ENCODE measurements around the gene CBR3. TPM values are rescaled to one million over a fixed set of nuclear protein-coding genes. Genes with fewer than 3 reads are reported as not detected.

The CBR3 gene
- total and polyA plus RNA-seq, 2 of the 4 experiments (the other 2 are of a cell fraction) = 13.4 to 15.4 TPM

DNA sequence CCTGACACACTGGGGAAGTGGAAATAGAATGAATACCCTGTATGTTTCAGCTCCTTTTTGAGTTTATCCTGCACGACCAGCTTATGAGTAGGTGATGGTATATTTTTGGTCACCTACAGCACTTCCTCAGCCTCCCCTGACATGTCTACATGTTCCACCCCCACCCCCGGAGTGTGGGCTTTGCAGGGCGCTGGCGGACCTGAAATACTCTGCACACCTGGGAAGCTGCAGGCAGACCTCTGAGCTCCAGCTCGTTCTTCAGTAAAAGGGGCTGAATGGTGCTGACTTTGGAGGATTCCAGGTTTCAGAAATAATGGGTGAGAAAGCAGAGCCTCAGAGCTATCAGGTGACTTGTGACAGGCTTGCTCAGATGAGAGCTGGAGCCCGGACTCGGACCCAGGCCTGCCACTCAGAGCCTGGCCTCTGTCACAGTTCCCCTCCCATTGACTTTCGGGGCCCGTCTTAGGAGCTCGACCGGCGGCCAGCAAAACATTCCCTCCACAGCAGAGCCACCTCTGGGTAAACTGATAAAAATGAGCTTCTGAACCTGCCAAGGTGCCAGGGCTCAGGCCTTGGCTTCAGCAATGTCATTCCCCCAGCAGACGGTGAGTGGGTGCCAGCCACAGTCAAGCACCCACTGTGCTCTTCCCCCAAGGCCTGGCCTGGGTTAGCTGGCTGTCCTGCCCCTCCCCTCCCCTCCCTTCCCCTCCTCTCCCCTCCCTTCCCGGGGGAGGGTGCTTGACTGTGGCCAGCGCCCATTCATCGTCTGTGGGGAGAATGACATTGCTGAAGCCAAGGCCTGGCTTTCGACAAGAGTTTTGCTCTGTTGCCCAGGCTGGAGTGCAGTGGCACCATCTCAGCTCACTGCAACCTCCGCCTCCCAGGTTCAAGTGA lies 51.9 kb downstream of the CBR3 start:
- Histone ChIP-seq H3K9me3 (ENCODE audit: control insufficient read depth, insufficient read depth, low read length) (no peaks in the 10 kb centered on the region), H3K4me2 (ENCODE audit: low read depth, low read length) (no peak overlapping the region), H2AFZ (replicated peaks; ENCODE audit: low read length, poor library complexity) (no peak overlapping the region), H4K5ac (ENCODE audit: low read depth, low read length) (no peak overlapping the region), H4K91ac (ENCODE audit: insufficient read depth, low read depth, low read length) (no peak overlapping the region), H3K14ac (replicated peaks; ENCODE audit: low read depth, low read length) (no peak overlapping the region), H3K4ac (ENCODE audit: low read depth, low read length) (no peak overlapping the region), H2BK20ac (ENCODE audit: low read depth, low read length) (no peak overlapping the region), H3K27me3 (ENCODE audit: control insufficient read depth, insufficient read depth, low read length) (no peaks in the 10 kb centered on the region), H3K23ac (ENCODE audit: low read depth, low read length) (no peak overlapping the region), H3K27ac (ENCODE audit: insufficient read depth, low read length) (no peak overlapping the region), H4K8ac (ENCODE audit: low read depth in 2 of 2, low read length in 2 of 2) (no peak overlapping the region), H3K4me3 (ENCODE audit: insufficient read depth, low read depth, low read length) (no peak overlapping the region), H3K18ac (ENCODE audit: low read depth, low read length) (no peak overlapping the region), H3K36me3 (ENCODE audit: control insufficient read depth, insufficient read depth, low read length) (no peaks in the 10 kb centered on the region; the same call in 1 of the 2 replicates), H2AK9ac (replicated peaks; ENCODE audit: low read depth, low read length, poor library complexity) (no peak overlapping the region), H3K79me1 (ENCODE audit: low read depth in 1 of 2, low read length in 2 of 2) (peaks cover 6 to 29% of the 10 kb centered on the region in 2 experiments), H2BK120ac (ENCODE audit: low read depth, low read length) (no peak overlapping the region), H2BK5ac (ENCODE audit: low read depth, low read length, poor library complexity, severe bottlenecking) (no peak overlapping the region), H3K4me1 (ENCODE audit: control insufficient read depth, insufficient read depth, low read length) (peaks cover 6% of the 10 kb centered on the region), H3K56ac (ENCODE audit: extremely low read depth, insufficient read depth, low read length) (no peak overlapping the region), H3K9me1 (ENCODE audit: insufficient read depth, low read length) (peaks cover 14% of the 10 kb centered on the region; the same call in 1 of the 2 replicates), H3K9ac (ENCODE audit: low read depth, low read length) (no peak overlapping the region), H4K20me1 (ENCODE audit: insufficient read depth, low read length) (no peaks in the 10 kb centered on the region), H2BK15ac (ENCODE audit: low read depth, low read length) (no peak overlapping the region), H2AK5ac (ENCODE audit: low read depth, low read length) (no peak overlapping the region)
- no peak for ATAC-seq (ENCODE audit: low read depth)
- 85% methylated on average over 7 of the region's 18 CpGs; no CpG with 5 or more reads in 1 of the 2 experiments for WGBS, 2 experiments (ENCODE audit: extremely low coverage in 2 of 2, insufficient read length in 1 of 2)
- intact Hi-C loops (cut with micrococcal nuclease) = no loop called here
- dilution Hi-C loops (cut with HindIII; ENCODE audit: low sequenced_read_pairs, unreplicated experiment) = no loop called here
- in situ Hi-C loops (cut with MboI; ENCODE audit: low sequenced_read_pairs) = no loop called here
- ChIA-PET CTCF (interaction anchor here (0.6 kb wide), 2 partner anchors 14 to 18 kb away, joined by 4 to 5 read pairs; no protein-coding TSS in a partner anchor), POLR2A (ENCODE audit: unreplicated experiment) (interaction anchor here (0.7 kb wide), 1 partner anchor 10 kb away, joined by 4 read pairs; no protein-coding TSS in a partner anchor)
- TF ChIP-seq, protein P1, sequence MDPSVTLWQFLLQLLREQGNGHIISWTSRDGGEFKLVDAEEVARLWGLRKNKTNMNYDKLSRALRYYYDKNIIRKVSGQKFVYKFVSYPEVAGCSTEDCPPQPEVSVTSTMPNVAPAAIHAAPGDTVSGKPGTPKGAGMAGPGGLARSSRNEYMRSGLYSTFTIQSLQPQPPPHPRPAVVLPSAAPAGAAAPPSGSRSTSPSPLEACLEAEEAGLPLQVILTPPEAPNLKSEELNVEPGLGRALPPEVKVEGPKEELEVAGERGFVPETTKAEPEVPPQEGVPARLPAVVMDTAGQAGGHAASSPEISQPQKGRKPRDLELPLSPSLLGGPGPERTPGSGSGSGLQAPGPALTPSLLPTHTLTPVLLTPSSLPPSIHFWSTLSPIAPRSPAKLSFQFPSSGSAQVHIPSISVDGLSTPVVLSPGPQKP (IDR thresholded peaks at IDR 0.05; ENCODE audit: borderline replicate concordance, low read depth, low read length) = no peak
- DNase-seq = no peak
- no TSS peak for BruUV-seq (replicated peaks)
